Mucosa of stomach (tissue), 1 donor: ENCODE results near the gene MRPL17.
A peak's percentile ranks its signal among the peaks of the same experiment; 100 is the strongest.

Experiments used
- H3K27me3 ChIP-seq: one replicate; pipeline ENCODE4 v1.7.0; 2013; ENCODE audit warnings: mild to moderate bottlenecking, low read length; ENCODE audit not compliant: control insufficient read depth, insufficient read depth
- H3K36me3 ChIP-seq: one replicate; pipeline ENCODE4 v1.7.0; 2013; ENCODE audit warnings: low read length; ENCODE audit not compliant: control insufficient read depth, insufficient read depth
- H3K4me1 ChIP-seq: one replicate; pipeline ENCODE4 v1.7.0; 2013; ENCODE audit warnings: mild to moderate bottlenecking, low read length; ENCODE audit not compliant: control insufficient read depth, insufficient read depth
- H3K4me3 ChIP-seq: one replicate; pipeline ENCODE4 v1.7.0; 2013; ENCODE audit warnings: low read length
- H3K9ac ChIP-seq: one replicate; pipeline ENCODE4 v1.7.0; 2013; ENCODE audit warnings: mild to moderate bottlenecking, low read length, moderate library complexity
- H3K9me3 ChIP-seq: one replicate; pipeline ENCODE4 v1.7.0; 2013; ENCODE audit warnings: mild to moderate bottlenecking, low read length, moderate library complexity; ENCODE audit not compliant: control insufficient read depth
- donor health status: Pancreatic carcinoma.

MRPL17 gene

GRCh38 chr11:6648501-6648900 lies 34.6 kb downstream of the MRPL17 start:
- Histone ChIP-seq H3K9me3 (no peaks in the 10 kb centered on the region), H3K36me3 (no peaks in the 10 kb centered on the region), H3K9ac (no peak overlapping the region), H3K27me3 (peaks cover 3% of the 10 kb centered on the region), H3K4me3 (no peak overlapping the region), H3K4me1 (peaks cover 11% of the 10 kb centered on the region)

DNA sequence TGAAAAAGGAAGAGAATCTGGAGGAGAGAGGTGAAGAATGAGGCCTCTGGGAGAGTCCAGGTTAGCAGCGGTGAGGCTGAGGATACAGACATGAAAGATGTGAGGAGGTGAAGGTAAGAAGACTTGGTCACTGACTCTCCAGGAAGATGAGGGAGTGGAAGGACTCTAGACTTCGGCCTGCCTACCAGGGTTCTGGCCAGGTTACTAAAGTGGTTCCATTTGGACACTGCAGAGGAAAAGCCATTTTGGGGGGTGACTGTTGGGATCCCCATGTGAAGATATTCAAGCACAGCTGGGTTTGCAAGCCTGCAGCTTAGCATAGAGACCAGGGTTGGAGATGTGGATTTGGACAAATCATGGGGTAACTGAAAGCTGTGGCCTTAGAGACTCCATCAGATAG lies 35.3 kb downstream of the MRPL17 start:
- Histone ChIP-seq H3K4me3 (no peak overlapping the region), H3K4me1 (peaks cover 11% of the 10 kb centered on the region), H3K27me3 (peaks cover 3% of the 10 kb centered on the region), H3K9me3 (no peaks in the 10 kb centered on the region), H3K36me3 (no peaks in the 10 kb centered on the region), H3K9ac (no peak overlapping the region)

DNA sequence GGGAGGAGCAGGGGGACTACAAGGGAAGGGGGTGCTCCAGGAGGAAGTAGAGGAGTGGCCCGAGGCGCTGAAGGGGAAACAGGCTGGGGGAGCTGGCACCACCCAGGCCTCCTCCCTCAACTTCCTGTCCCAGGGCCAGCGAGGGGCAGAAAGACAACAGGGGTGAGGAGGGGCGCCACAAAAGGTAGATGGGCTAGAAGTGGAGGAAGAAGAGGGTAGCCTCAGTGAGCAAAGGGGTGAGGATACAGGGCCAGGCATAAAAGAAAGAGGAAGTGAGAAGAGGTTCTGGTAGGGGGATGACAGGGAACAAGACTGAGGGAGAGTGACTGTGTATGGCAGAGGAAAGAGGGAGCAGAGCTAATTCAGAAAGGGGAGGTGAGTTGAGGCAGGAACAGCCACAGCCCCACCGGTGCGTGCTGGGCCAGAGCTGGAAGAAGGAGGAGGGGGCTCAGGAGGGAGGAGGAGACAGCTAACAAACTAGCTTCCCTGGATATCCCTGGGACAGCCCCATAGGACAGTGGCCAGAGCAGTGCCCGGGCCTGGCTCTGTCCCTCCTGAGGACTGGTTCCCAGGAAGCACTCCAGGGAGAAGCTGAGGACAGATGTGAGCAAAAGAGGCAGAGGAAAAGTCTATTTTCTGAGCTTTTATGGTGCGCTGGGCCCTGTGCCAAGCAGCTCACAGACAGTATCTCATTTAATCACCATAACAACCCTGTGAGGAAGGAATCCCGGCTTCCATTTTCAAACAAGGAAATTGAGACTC lies 36.0 kb downstream of the MRPL17 start:
- Histone ChIP-seq H3K9me3 (no peaks in the 10 kb centered on the region), H3K4me1 (peaks cover 11% of the 10 kb centered on the region), H3K9ac (peak overlapping the region; percentile 16), H3K27me3 (peaks cover 3% of the 10 kb centered on the region), H3K36me3 (no peaks in the 10 kb centered on the region), H3K4me3 (no peak overlapping the region)

- no peaks in the 10 kb centered on the region for H3K36me3 ChIP-seq
- H3K9ac ChIP-seq: peak overlapping the region; percentile 16
- H3K4me3 ChIP-seq: no peak overlapping the region
- H3K9me3 ChIP-seq: no peaks in the 10 kb centered on the region
- peaks cover 11% of the 10 kb centered on the region for H3K4me1 ChIP-seq
- H3K27me3 ChIP-seq: peaks cover 2% of the 10 kb centered on the region
Observed at GRCh38 chr11:6646576-6646917, 36.6 kb downstream of the MRPL17 start.

DNA sequence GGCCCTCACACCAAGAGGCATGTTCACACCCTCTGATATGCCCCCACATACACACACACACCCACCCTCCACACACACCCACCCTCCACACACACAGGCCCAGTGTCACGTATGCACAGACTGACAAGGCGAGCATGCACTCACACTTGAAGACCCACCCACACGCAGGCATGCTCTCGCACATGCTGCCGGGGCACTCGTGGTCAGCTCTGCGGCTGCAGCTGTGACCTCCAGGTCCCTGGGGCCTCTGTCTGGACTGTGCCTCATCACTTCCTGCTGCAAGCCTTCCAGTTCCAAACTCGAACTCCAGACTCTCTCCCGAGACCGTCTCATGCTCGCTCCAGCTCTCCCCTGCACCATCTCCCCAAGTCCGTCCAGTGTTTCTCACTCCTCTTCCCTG lies 37.1 kb downstream of the MRPL17 start:
- Histone ChIP-seq H3K36me3 (no peaks in the 10 kb centered on the region), H3K4me1 (peaks cover 11% of the 10 kb centered on the region), H3K27me3 (no peaks in the 10 kb centered on the region), H3K9ac (no peak overlapping the region), H3K4me3 (no peak overlapping the region), H3K9me3 (no peaks in the 10 kb centered on the region)

- Histone ChIP-seq H3K4me1 (peaks cover 19% of the 10 kb centered on the region), H3K36me3 (no peaks in the 10 kb centered on the region), H3K9ac (no peak overlapping the region), H3K9me3 (no peaks in the 10 kb centered on the region), H3K27me3 (no peaks in the 10 kb centered on the region), H3K4me3 (no peak overlapping the region)
Observed at GRCh38 chr11:6642957-6643356, 40.2 kb downstream of the MRPL17 start.

DNA sequence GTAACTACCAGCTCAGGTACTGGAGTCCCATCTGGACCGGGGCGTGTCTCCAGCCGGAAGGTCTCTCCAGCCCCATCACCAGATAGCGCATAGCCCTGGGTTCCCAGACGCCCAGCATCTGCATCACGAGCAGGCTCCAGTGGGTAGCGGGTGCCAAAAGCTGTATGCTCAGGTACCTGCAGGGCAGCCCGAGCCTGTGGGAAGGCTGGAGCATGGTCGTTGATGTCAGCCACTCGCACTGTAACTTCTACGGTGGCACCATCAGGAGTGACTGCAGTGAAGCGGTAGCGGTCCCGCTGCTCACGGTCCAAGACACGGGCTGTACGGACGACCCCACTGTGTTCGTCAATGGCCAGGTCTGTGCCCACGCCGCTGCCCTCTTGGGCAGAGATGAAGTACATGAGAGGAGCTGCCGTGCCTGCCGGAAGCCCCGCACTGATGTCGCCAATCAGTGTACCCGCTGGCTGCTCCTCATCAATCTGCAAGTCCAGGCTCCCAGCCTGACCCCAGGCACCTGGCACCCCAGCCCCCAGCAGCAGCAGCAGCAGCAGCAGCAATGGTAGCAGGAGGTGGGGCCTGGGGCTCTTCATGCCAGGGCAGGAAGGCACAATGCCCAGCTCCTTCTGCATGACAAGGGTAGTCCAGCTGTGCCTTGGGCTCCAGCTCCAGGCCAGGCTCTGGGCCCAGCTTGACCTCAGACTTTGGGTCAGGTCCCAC lies 42.0 kb downstream of the MRPL17 start:
- no peaks in the 10 kb centered on the region for H3K36me3 ChIP-seq
- H3K9me3 ChIP-seq: no peaks in the 10 kb centered on the region
- peaks cover 11% of the 10 kb centered on the region for H3K4me1 ChIP-seq
- no peaks in the 10 kb centered on the region for H3K27me3 ChIP-seq
- no peak overlapping the region for H3K9ac ChIP-seq
- H3K4me3 ChIP-seq: no peak overlapping the region

DNA sequence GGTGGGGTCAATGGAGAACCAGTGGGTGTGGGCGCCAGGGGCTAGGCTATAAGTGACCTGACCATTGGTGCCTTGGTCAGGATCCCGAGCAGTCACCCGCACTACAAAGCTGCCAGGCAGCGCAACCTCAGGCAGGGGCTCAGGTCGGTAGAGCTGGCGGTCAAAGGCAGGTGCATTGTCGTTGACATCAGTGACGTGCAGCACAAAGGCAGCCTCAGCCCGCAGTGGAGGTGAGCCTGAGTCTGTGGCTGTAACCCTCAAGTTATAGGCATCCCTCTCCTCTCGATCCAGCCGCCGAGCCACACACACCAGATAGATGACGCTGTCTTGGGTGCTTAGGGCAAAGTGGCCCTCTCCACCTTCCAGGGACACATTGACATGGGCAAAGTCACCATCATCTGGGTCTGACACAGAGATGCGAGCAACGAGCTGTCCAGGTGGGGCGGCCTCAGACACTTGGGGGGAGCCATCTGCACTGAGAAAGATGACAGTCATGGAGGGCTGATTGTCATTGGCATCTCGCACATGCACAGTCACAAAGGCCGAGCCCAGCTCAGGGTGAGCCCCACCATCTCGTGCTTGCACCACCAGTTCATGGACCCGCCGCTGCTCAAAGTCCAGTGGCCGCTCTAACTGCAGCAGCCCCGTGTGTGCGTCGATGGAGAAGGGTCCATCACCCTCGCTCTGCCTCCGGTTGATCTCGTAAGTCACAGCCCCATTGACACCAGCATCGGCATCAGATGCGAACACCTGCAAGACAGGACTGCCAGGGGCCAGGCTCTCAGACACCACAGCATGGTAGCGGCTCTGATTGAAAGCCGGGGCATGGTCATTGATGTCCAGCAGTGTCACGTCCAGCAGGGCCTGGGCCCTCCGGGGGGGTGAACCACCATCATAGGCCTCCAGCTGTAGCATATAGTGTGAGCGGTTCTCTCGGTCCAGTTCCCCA lies 42.8 kb downstream of the MRPL17 start:
- Histone ChIP-seq H3K36me3 (no peaks in the 10 kb centered on the region), H3K4me3 (no peak overlapping the region), H3K9ac (no peak overlapping the region), H3K4me1 (peaks cover 19% of the 10 kb centered on the region), H3K9me3 (no peaks in the 10 kb centered on the region), H3K27me3 (no peaks in the 10 kb centered on the region)

GRCh38 chr11:6638429-6638828 lies 44.7 kb downstream of the MRPL17 start:
- Histone ChIP-seq H3K4me1 (peaks cover 23% of the 10 kb centered on the region), H3K9ac (no peak overlapping the region), H3K36me3 (no peaks in the 10 kb centered on the region), H3K4me3 (no peak overlapping the region), H3K9me3 (no peaks in the 10 kb centered on the region), H3K27me3 (no peaks in the 10 kb centered on the region)

GRCh38 chr11:6637871-6638270 lies 45.3 kb downstream of the MRPL17 start:
- peaks cover 23% of the 10 kb centered on the region for H3K4me1 ChIP-seq
- H3K27me3 ChIP-seq: no peaks in the 10 kb centered on the region
- H3K9ac ChIP-seq: no peak overlapping the region
- no peaks in the 10 kb centered on the region for H3K9me3 ChIP-seq
- no peaks in the 10 kb centered on the region for H3K36me3 ChIP-seq
- H3K4me3 ChIP-seq: no peak overlapping the region

DNA sequence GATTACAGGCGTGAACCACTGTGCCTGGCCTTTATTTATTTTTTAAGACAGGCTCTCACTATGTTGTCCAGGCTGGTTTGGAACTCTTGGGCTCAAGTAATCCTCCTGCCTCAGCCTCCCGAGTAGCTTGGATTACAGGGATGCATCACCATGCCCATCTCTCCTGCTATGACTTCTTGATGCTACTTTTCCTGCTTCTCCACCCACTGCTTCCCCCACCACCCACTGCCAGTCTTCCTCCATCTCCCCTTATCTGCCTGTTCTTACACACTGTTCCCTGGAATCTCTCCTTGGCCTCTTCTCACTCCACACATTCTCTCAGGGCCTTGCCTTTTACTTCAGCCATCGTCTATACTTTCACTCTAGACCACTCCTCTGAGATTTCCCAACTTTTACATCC lies 46.7 kb downstream of the MRPL17 start:
- Histone ChIP-seq H3K4me1 (peaks cover 23% of the 10 kb centered on the region), H3K36me3 (no peaks in the 10 kb centered on the region), H3K4me3 (no peak overlapping the region), H3K9ac (no peak overlapping the region), H3K9me3 (no peaks in the 10 kb centered on the region), H3K27me3 (no peaks in the 10 kb centered on the region)
